A549 (cell line): ENCODE results near the gene ZNF574.

Experiments used
- E2F6 ChIP-seq: IDR thresholded peaks from 2 replicates; pipeline ENCODE4 v1.6.1; 2012; ENCODE audit warnings: low read depth, borderline replicate concordance
- EP300 ChIP-seq, 2 experiments: fragments of >200 bp; sonication (Bioruptor Twin); formaldehyde crosslinking; IDR thresholded peaks; 2 replicates in 1 of 2; 3 replicates in 1 of 2; pipeline ENCODE4 v1.6.1; 2016 to 2017
- HMGXB4 ChIP-seq: fragments of 250-450 bp; sonication (Bioruptor Pico); IDR thresholded peaks from 2 replicates; pipeline ENCODE4 v1.5.0; 2021; ENCODE audit warnings: mild to moderate bottlenecking, moderate library complexity, borderline replicate concordance
- NPAS2 ChIP-seq: fragments of 250-450 bp; sonication (Bioruptor Pico); IDR thresholded peaks from 2 replicates; pipeline ENCODE4 v1.8.0; 2022; ENCODE audit warnings: mild to moderate bottlenecking, moderate library complexity, borderline replicate concordance
- POLR2A ChIP-seq: IDR thresholded peaks from 2 replicates; pipeline ENCODE4 v1.6.1; 2012; ENCODE audit warnings: mild to moderate bottlenecking, low read length
- RAD21 ChIP-seq, 2 experiments: fragments of >200 bp in 1 of 2; sonication (Bioruptor Twin) in 1 of 2; formaldehyde crosslinking in 1 of 2; IDR thresholded peaks in 1 of 2; conservative IDR thresholded peaks in 1 of 2; 2 replicates in 1 of 2; 3 replicates in 1 of 2; pipeline ENCODE4 v1.6.1; 2012 to 2018; ENCODE audit warnings: inconsistent platforms in 1 of 2
- RNF2 ChIP-seq: fragments of 200-600 bp; sonication (generic); IDR thresholded peaks from 2 replicates; pipeline ENCODE4 v1.6.1; 2016; ENCODE audit warnings: low read depth, mild to moderate bottlenecking, antibody characterized with exemption, moderate library complexity, borderline replicate concordance
- TF ChIP-seq, protein P1 (sequence below): fragments of >200 bp; sonication (Bioruptor Twin); formaldehyde crosslinking; IDR thresholded peaks from 3 replicates; pipeline ENCODE4 v1.5.1; 2016

GRCh38 chr19:42097461-42097860, 21.5 kb downstream of the ZNF574 start:
- TF ChIP-seq, protein P1, sequence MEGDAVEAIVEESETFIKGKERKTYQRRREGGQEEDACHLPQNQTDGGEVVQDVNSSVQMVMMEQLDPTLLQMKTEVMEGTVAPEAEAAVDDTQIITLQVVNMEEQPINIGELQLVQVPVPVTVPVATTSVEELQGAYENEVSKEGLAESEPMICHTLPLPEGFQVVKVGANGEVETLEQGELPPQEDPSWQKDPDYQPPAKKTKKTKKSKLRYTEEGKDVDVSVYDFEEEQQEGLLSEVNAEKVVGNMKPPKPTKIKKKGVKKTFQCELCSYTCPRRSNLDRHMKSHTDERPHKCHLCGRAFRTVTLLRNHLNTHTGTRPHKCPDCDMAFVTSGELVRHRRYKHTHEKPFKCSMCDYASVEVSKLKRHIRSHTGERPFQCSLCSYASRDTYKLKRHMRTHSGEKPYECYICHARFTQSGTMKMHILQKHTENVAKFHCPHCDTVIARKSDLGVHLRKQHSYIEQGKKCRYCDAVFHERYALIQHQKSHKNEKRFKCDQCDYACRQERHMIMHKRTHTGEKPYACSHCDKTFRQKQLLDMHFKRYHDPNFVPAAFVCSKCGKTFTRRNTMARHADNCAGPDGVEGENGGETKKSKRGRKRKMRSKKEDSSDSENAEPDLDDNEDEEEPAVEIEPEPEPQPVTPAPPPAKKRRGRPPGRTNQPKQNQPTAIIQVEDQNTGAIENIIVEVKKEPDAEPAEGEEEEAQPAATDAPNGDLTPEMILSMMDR = no peak
- TF ChIP-seq RNF2 (no peak), NPAS2 (CRISPR knock-in tag) (no peak), HMGXB4 (CRISPR knock-in tag) (no peak), POLR2A (no peak), EP300 (IDR thresholded peaks at IDR 0.05) (no peak), E2F6 (no peak), RAD21 (conservative IDR thresholded peaks at IDR 0.05 in 1 of 2, IDR thresholded peaks at IDR 0.05 in 1 of 2) (no peak)
